ENCODE data around the gene GJD2. TPM values are rescaled to one million over a fixed set of nuclear protein-coding genes. Genes with fewer than 3 reads are reported as not detected.

GJD2 gene
- total RNA-seq, 1 experiment from 2014 or later, result not detected

DNA sequence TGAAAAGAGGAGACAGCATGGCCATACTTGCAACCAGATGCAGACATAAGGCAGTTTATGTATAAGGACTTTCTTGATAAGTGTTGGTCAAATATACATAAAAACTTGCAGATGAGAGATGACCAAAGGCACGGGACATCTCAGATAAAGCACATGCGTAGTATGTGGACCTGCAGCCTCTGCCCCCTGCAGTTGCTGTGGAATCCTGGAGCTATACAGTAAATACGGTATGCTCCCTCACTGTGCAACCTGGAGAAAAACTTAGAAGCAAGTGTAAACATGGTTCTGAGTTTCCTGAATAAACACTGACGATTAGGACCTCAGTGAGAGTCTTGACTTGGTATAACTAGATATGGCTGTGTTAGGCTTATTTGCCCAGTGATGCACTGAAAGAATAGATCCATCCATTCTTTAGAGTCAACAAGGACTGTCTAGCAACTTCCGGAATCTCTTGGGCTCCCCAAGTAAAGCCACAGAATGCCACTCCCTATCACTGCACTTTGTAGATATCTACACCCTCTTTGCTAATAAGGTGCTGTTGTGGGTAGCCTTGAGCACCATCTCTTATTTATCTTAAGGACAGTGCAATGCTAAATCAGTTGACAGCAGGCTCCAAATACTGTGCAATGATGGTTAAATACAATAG, 40.2 kb downstream of the GJD2 start:
- POLR2A ChIA-PET (ENCODE audit: unreplicated experiment), result no interaction called here
- CTCF ChIA-PET, result no interaction called here
- H3K4me1 ChIP-seq (ENCODE audit: insufficient read depth, low read length), result peaks cover 8% of the 10 kb centered on the region
- DNase-seq, result no peak
- no peak overlapping the region for H3K4me2 ChIP-seq (ENCODE audit: low read length)
- no peaks in the 10 kb centered on the region for H3K36me3 ChIP-seq (ENCODE audit: low read depth, low read length)
- H3K9ac ChIP-seq (ENCODE audit: low read length), result no peak overlapping the region
- H3K27me3 ChIP-seq (ENCODE audit: low read length), result peaks cover 36% of the 10 kb centered on the region
- no peak overlapping the region for H3K4me3 ChIP-seq (ENCODE audit: low read length)
- intact Hi-C loops (cut with micrococcal nuclease), result no loop called here
- ATAC-seq, result no peak
- BruUV-seq (replicated peaks), result no TSS peak
- no peak overlapping the region for H2AFZ ChIP-seq (ENCODE audit: low read length)
- H3K9me2 ChIP-seq (replicated peaks; ENCODE audit: low read length), result no peaks in the 10 kb centered on the region
- no peak overlapping the region for H3K27ac ChIP-seq (ENCODE audit: low read length)
- H4K20me1 ChIP-seq (ENCODE audit: low read length), result no peaks in the 10 kb centered on the region
- no peaks in the 10 kb centered on the region for H3F3A ChIP-seq (ENCODE audit: low read length, unreplicated experiment)
- no peaks in the 10 kb centered on the region for H3K9me3 ChIP-seq (ENCODE audit: low read length)
- TF ChIP-seq, protein P1, sequence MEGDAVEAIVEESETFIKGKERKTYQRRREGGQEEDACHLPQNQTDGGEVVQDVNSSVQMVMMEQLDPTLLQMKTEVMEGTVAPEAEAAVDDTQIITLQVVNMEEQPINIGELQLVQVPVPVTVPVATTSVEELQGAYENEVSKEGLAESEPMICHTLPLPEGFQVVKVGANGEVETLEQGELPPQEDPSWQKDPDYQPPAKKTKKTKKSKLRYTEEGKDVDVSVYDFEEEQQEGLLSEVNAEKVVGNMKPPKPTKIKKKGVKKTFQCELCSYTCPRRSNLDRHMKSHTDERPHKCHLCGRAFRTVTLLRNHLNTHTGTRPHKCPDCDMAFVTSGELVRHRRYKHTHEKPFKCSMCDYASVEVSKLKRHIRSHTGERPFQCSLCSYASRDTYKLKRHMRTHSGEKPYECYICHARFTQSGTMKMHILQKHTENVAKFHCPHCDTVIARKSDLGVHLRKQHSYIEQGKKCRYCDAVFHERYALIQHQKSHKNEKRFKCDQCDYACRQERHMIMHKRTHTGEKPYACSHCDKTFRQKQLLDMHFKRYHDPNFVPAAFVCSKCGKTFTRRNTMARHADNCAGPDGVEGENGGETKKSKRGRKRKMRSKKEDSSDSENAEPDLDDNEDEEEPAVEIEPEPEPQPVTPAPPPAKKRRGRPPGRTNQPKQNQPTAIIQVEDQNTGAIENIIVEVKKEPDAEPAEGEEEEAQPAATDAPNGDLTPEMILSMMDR (conservative IDR thresholded peaks at IDR 0.05; ENCODE audit: low read depth, low read length), result no peak
- no peak for TF ChIP-seq EZH2 (IDR thresholded peaks at IDR 0.05; ENCODE audit: low read length, unreplicated experiment)
- no peak for TF ChIP-seq EZH2phosphoT487 (IDR thresholded peaks at IDR 0.05; ENCODE audit: borderline replicate concordance, low read length)
- no peaks in the 10 kb centered on the region for H3K79me2 ChIP-seq (ENCODE audit: low read length)

DNA sequence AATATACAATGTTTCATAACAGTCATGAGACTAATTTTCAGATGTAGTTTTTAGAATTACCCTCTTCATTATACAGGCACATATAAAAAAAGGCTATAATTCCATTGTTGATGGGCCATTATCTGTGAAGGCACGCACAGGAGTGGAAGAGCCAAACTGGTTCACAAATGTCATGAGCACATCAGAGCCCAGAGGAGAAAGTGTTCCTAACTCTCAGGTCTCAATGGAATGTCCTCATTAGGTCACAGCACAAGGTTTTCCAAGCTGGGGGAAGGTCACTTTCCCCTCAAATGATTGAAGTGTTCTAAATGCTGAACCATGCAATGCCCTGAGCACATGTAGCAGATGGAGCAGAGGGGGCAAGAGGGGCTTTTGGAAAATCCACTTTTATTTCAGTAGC, 41.2 kb downstream of the GJD2 start:
- intact Hi-C loops (cut with micrococcal nuclease), result no loop called here
- TF ChIP-seq, protein P1 (conservative IDR thresholded peaks at IDR 0.05; ENCODE audit: low read depth, low read length), result no peak
- TF ChIP-seq EZH2 (IDR thresholded peaks at IDR 0.05; ENCODE audit: low read length, unreplicated experiment), result no peak
- no peak for TF ChIP-seq EZH2phosphoT487 (IDR thresholded peaks at IDR 0.05; ENCODE audit: borderline replicate concordance, low read length)
- POLR2A ChIA-PET (ENCODE audit: unreplicated experiment), result no interaction called here
- no peaks in the 10 kb centered on the region for H3F3A ChIP-seq (ENCODE audit: low read length, unreplicated experiment)
- H3K27ac ChIP-seq (ENCODE audit: low read length), result no peak overlapping the region
- no peaks in the 10 kb centered on the region for H4K20me1 ChIP-seq (ENCODE audit: low read length)
- H3K9me2 ChIP-seq (replicated peaks; ENCODE audit: low read length), result no peaks in the 10 kb centered on the region
- H3K9me3 ChIP-seq (ENCODE audit: low read length), result no peaks in the 10 kb centered on the region
- no TSS peak for BruUV-seq (replicated peaks)
- H3K36me3 ChIP-seq (ENCODE audit: low read depth, low read length), result no peaks in the 10 kb centered on the region
- H2AFZ ChIP-seq (ENCODE audit: low read length), result no peak overlapping the region
- DNase-seq (no peak), ATAC-seq (no peak)
- CTCF ChIA-PET, result no interaction called here
- no peak overlapping the region for H3K4me3 ChIP-seq (ENCODE audit: low read length)
- H3K9ac ChIP-seq (ENCODE audit: low read length), result no peak overlapping the region
- H3K27me3 ChIP-seq (ENCODE audit: low read length), result peaks cover 36% of the 10 kb centered on the region
- no peaks in the 10 kb centered on the region for H3K79me2 ChIP-seq (ENCODE audit: low read length)
- no peak overlapping the region for H3K4me2 ChIP-seq (ENCODE audit: low read length)
- H3K4me1 ChIP-seq (ENCODE audit: insufficient read depth, low read length), result peaks cover 13% of the 10 kb centered on the region

DNA sequence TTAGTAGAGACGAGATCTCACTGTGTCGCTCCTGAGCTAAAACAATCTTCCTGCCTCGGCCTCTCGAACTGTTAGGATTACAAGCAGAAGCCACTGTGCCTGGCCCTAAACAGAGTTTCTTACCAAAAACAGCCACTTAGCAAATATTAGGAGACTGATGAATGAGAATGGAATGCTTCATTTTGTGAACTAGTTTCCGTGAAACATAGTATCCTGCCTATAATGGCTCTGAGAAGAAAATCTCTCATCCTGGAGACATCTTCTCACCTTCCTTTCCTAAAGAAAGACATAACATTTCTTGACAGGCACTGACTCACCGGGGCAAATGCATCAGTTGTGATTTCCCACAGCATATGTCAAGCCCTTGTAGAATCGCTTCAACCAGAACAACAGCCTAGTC, 44.9 kb downstream of the GJD2 start:
- no peaks in the 10 kb centered on the region for H4K20me1 ChIP-seq (ENCODE audit: low read length)
- no TSS peak for BruUV-seq (replicated peaks)
- intact Hi-C loops (cut with micrococcal nuclease), result loop anchor here (1.0 to 2.0 kb wide), 3 partner anchors 79 to 259 kb away; partner anchors contain the start of gene AQR
- peak overlapping the region; percentile 30; the same call in 1 of the 2 replicates for H3K4me3 ChIP-seq (ENCODE audit: low read length)
- H3K9me3 ChIP-seq (ENCODE audit: low read length), result no peaks in the 10 kb centered on the region
- ChIA-PET POLR2A (ENCODE audit: unreplicated experiment) (interaction anchor here (0.6 kb wide), 1 partner anchor 260 kb away, joined by 4 read pairs; no protein-coding TSS in a partner anchor), CTCF (interaction anchor here (0.6 to 1.0 kb wide), 2 partner anchors 19 to 211 kb away, joined by 3 to 5 read pairs; no protein-coding TSS in a partner anchor)
- no peak overlapping the region for H3K9ac ChIP-seq (ENCODE audit: low read length)
- no peaks in the 10 kb centered on the region for H3F3A ChIP-seq (ENCODE audit: low read length, unreplicated experiment)
- H2AFZ ChIP-seq (ENCODE audit: low read length), result peak overlapping the region; percentile 35; the same call in 1 of the 2 replicates
- peaks cover 13% of the 10 kb centered on the region for H3K4me1 ChIP-seq (ENCODE audit: insufficient read depth, low read length)
- no peak overlapping the region for H3K27ac ChIP-seq (ENCODE audit: low read length)
- H3K36me3 ChIP-seq (ENCODE audit: low read depth, low read length), result no peaks in the 10 kb centered on the region
- peaks cover 33% of the 10 kb centered on the region for H3K27me3 ChIP-seq (ENCODE audit: low read length)
- peak; percentile 77 for DNase-seq
- H3K4me2 ChIP-seq (ENCODE audit: low read length), result peak overlapping the region; percentile 63
- H3K9me2 ChIP-seq (replicated peaks; ENCODE audit: low read length), result no peaks in the 10 kb centered on the region
- ATAC-seq, result peak; percentile 89
- H3K79me2 ChIP-seq (ENCODE audit: low read length), result no peaks in the 10 kb centered on the region
- TF ChIP-seq, protein P1 (conservative IDR thresholded peaks at IDR 0.05; ENCODE audit: low read depth, low read length), result no peak
- TF ChIP-seq EZH2phosphoT487 (IDR thresholded peaks at IDR 0.05; ENCODE audit: borderline replicate concordance, low read length), result no peak
- TF ChIP-seq EZH2 (IDR thresholded peaks at IDR 0.05; ENCODE audit: low read length, unreplicated experiment), result no peak

Data from PC-3 (cell line).